Choroid plexus epithelial cell (primary cell): ENCODE data around the gene FGF1.

Experiments used
- DNase-seq: peaks from one replicate; pipeline ENCODE4 v3.0.0-alpha.2; 2010; ENCODE audit warnings: low read depth
- H3K4me3 ChIP-seq: 2 replicates; pipeline ENCODE4 v1.5.1; 2011; ENCODE audit warnings: low read depth, mild to moderate bottlenecking, control low read depth, low read length, moderate library complexity
- CTCF ChIP-seq: conservative IDR thresholded peaks from 2 replicates; pipeline ENCODE4 v1.5.1; 2011; ENCODE audit warnings: low read depth, mild to moderate bottlenecking, control low read depth, inconsistent platforms, low read length, moderate library complexity

The FGF1 gene

DNA sequence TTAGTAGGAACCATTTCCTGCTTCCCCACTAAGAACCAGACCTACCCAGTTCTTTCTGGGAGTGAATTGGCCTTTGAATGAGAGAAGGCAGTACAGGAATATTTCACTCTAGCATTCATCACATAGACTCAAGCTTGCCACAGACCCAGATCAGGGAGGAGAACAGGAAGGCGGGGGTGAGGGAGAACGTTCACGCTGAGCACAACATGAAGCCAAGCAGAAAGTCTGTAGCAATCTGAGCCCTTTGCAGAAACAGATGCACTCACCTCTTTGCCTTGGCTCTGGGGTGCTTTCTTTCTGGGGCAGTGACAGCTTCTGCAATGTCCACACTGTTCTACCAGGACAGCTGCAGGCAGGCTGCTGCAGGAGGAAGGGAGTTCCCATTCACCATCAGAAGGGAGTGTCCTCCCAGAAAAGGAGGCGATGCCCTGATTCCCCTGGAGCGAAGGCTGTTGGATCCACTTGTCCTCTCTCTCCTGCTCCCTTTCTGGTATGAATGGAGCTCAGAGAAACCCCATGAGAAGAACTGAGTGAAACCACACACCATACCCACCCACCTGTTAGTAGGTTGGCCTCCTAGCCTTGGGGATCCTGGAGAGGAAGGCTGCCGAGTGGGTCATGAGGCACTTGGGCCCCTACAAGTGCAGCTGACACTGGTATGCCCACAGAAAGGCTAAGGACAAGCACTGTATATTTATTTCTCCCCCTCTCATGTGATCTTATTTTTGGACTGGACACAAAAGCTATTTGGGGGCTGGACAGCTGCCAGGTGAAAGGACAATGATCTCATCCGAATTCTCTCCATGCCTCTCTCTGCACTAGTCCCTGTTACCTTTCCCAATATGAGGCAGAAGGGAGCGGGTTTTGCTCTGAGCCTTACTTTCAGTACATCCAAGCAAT is 11.7 kb upstream of the FGF1 start:
- DNase-seq, result peak; percentile 94
- no peak overlapping the region for H3K4me3 ChIP-seq
- no peak for TF ChIP-seq CTCF

GRCh38 chr5:142696379-142696778 is 10.5 kb upstream of the FGF1 start:
- DNase-seq, result no peak
- H3K4me3 ChIP-seq, result no peak overlapping the region
- no peak for TF ChIP-seq CTCF

DNA sequence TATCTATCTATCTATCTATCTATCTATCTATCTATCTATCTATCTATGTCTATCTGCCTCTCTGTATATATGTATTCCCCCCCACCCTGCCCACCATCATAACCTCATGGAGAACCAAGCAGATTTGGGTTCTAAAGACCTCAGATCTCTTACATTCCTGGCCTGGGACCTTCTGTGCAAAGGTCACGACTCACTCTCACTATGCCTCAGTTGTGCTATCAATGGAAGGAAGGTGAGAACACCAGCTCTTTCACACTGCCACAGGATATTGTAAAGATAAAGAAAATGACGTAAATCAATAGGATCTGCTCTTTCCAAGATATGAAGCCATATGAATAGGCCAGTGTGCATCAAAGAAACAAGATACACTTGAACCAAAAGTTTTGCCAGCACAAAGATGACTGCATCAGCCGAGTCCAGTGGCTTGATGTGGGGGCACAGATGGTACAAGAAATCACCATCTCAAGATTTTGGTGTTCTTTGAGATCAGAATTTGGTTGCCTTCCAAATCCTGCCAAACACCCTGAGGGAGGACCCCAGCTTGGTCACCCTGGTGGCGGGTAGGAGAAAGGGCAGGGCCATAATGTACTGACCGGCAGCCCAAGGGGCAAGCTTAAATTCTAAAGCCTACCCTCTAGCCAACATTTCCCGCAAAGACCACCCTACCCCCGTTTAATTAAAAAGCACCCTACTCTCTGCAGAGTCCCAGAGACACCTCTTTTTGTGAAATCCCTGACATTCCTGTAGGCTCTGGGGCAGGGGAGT is 8.4 kb upstream of the FGF1 start:
- no peak for DNase-seq
- TF ChIP-seq CTCF, result no peak
- H3K4me3 ChIP-seq, result no peak overlapping the region

GRCh38 chr5:142692321-142692894 is 6.5 kb upstream of the FGF1 start:
- no peak for DNase-seq
- TF ChIP-seq CTCF, result no peak
- H3K4me3 ChIP-seq, result no peak overlapping the region

GRCh38 chr5:142690667-142691066 is 4.8 kb upstream of the FGF1 start:
- H3K4me3 ChIP-seq, result no peak overlapping the region
- DNase-seq, result no peak
- no peak for TF ChIP-seq CTCF

- no peak for TF ChIP-seq CTCF
- DNase-seq, result no peak
These were observed 3.2 kb upstream of the FGF1 start for GRCh38 chr5:142689081-142689480.

More at GRCh38 chr5:142689081-142689480, 3.2 kb upstream of the FGF1 start:
- no peak overlapping the region for H3K4me3 ChIP-seq
